ENCODE results near the gene MYOCOS. TPM values are rescaled to one million over a fixed set of nuclear protein-coding genes. Genes with fewer than 3 reads are reported as not detected.

MYOCOS gene
- total RNA-seq, 3 donors from 2014 or later, result not detected

DNA sequence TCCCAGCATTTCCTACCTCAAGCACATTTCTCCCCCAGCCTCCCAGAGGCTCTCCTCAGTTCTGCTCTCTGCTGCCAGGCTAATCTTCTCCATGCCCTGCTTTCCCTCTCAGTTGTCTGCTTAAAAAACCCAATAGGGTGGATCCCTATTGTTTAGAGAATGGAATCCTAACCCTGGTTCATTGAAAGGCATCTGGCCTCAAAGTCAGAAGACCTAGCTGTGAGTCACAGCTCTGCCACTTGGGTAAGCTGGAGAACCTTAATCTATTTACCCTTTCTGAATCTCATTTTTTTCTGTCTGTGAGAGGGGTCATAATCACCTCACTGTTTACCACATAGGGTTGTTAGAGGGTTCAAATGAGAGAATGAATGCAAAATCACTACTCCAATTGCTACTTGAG is 42.9 kb downstream of the MYOCOS start:
- no peak for DNase-seq (ENCODE audit: low spot score in 2 of 2)
- intact Hi-C loops (cut with DNase I; ENCODE audit: low total_unique reads), result no loop called here

DNA sequence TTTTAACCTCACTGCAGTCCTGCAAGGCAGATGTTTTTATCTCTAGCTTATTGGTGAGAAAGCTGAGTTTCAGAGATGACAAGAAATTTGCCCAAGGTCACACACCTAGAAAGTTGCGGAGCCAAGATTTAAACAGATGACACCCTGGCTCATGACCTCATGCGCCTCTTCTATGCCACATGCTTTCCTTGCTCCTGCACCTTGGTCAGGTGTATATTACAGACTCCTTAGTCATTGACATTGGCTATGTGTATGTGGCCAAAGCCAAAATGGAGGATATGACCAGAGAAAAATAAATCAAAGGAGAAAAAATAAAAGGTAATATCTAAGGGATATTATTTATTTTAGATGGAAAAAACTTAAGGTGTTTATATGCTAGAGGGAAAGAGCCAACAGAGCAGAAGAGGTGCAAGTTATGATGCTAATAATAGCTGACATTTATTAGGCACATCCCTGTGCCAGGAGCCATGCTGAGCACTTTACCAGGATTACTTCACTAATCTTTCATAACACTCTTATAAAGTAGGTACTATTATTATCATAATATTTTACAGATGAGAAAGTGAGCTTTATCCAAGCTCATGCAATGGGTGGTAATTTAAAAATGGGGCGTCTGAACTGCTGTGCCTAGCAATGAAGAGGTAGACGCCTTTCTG is 44.2 kb downstream of the MYOCOS start:
- no peaks in the 10 kb centered on the region for H3K9me3 ChIP-seq
- TF ChIP-seq, protein P1, sequence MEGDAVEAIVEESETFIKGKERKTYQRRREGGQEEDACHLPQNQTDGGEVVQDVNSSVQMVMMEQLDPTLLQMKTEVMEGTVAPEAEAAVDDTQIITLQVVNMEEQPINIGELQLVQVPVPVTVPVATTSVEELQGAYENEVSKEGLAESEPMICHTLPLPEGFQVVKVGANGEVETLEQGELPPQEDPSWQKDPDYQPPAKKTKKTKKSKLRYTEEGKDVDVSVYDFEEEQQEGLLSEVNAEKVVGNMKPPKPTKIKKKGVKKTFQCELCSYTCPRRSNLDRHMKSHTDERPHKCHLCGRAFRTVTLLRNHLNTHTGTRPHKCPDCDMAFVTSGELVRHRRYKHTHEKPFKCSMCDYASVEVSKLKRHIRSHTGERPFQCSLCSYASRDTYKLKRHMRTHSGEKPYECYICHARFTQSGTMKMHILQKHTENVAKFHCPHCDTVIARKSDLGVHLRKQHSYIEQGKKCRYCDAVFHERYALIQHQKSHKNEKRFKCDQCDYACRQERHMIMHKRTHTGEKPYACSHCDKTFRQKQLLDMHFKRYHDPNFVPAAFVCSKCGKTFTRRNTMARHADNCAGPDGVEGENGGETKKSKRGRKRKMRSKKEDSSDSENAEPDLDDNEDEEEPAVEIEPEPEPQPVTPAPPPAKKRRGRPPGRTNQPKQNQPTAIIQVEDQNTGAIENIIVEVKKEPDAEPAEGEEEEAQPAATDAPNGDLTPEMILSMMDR (IDR thresholded peaks at IDR 0.05), result no peak
- TF ChIP-seq POLR2AphosphoS5 (IDR thresholded peaks at IDR 0.05) (no peak), POLR2A (IDR thresholded peaks at IDR 0.05) (no peak)
- H3K4me3 ChIP-seq, result no peak overlapping the region
- no peaks in the 10 kb centered on the region for H3K4me1 ChIP-seq
- no peak for DNase-seq (ENCODE audit: low spot score in 2 of 2)
- no peaks in the 10 kb centered on the region for H3K36me3 ChIP-seq
- no peaks in the 10 kb centered on the region for H3K27me3 ChIP-seq
- intact Hi-C loops (cut with DNase I; ENCODE audit: low total_unique reads), result no loop called here
- no peak overlapping the region for H3K27ac ChIP-seq

More for the DNA sequence above, 42.9 kb downstream of the MYOCOS start:
- no peaks in the 10 kb centered on the region for H3K4me1 ChIP-seq
- H3K36me3 ChIP-seq, result no peaks in the 10 kb centered on the region
- H3K27ac ChIP-seq, result no peak overlapping the region
- H3K27me3 ChIP-seq, result no peaks in the 10 kb centered on the region
- no peaks in the 10 kb centered on the region for H3K9me3 ChIP-seq
- TF ChIP-seq, protein P1 (IDR thresholded peaks at IDR 0.05), result no peak
- TF ChIP-seq POLR2A (IDR thresholded peaks at IDR 0.05) (no peak), POLR2AphosphoS5 (IDR thresholded peaks at IDR 0.05) (no peak)
- H3K4me3 ChIP-seq, result no peak overlapping the region

DNA sequence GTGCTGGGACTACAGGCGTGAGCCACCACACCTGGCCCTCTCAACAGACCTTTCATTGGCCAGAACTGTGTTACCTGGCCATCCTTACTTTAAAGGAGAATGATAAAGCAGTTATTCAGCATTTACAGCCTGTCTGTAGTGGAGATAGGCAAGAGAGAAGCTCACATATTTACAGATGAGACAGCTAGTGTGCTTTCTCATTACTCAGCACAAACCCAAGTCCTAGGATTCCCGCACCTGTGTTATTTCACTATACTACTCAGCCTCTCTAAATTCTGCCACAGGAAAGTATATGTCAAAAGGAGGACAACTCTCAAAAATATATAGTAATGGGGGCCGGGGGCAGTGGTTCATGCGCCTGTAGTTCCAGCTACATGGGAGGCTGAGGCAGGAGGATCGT is 46.3 kb downstream of the MYOCOS start:
- Histone ChIP-seq H3K9me3 (no peaks in the 10 kb centered on the region), H3K4me1 (no peaks in the 10 kb centered on the region), H3K36me3 (no peaks in the 10 kb centered on the region), H3K4me3 (no peak overlapping the region), H3K27ac (no peak overlapping the region), H3K27me3 (no peaks in the 10 kb centered on the region)
- no peak for DNase-seq (ENCODE audit: low spot score in 2 of 2)
- intact Hi-C loops (cut with DNase I; ENCODE audit: low total_unique reads), result no loop called here
- TF ChIP-seq POLR2AphosphoS5 (IDR thresholded peaks at IDR 0.05), result no peak
- TF ChIP-seq POLR2A (IDR thresholded peaks at IDR 0.05), result no peak

DNA sequence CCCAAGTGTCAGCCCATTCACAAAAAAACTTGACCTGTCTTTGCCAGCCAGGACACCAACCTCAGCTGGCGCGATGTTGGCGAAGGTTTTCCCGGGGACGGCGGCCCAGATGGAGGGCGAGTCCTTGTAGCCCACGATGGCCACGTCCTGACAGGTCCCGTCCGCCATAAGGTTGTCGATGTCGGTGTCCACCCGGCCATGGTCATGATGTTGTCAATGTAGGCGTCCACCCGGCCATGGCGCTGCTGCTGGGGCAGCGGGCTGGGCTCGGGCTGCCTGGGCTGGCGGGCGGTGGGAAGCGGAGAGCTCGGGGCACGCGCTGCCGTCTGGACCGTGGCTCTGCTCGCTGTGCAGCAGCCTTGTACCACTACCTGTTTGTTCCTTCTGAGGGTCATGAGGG is 48.7 kb downstream of the MYOCOS start:
- no peak for DNase-seq (ENCODE audit: low spot score in 2 of 2)
- intact Hi-C loops (cut with DNase I; ENCODE audit: low total_unique reads), result no loop called here
- H3K27me3 ChIP-seq, result no peaks in the 10 kb centered on the region
- no peak overlapping the region for H3K4me3 ChIP-seq
- H3K27ac ChIP-seq, result no peak overlapping the region
- no peaks in the 10 kb centered on the region for H3K36me3 ChIP-seq
- H3K9me3 ChIP-seq, result no peaks in the 10 kb centered on the region
- no peak for TF ChIP-seq POLR2A (IDR thresholded peaks at IDR 0.05)
- no peak for TF ChIP-seq POLR2AphosphoS5 (IDR thresholded peaks at IDR 0.05)
- TF ChIP-seq, protein P1 (IDR thresholded peaks at IDR 0.05), result no peak
- H3K4me1 ChIP-seq, result peaks cover 0 to 3% of the 10 kb centered on the region in 2 donors

DNA sequence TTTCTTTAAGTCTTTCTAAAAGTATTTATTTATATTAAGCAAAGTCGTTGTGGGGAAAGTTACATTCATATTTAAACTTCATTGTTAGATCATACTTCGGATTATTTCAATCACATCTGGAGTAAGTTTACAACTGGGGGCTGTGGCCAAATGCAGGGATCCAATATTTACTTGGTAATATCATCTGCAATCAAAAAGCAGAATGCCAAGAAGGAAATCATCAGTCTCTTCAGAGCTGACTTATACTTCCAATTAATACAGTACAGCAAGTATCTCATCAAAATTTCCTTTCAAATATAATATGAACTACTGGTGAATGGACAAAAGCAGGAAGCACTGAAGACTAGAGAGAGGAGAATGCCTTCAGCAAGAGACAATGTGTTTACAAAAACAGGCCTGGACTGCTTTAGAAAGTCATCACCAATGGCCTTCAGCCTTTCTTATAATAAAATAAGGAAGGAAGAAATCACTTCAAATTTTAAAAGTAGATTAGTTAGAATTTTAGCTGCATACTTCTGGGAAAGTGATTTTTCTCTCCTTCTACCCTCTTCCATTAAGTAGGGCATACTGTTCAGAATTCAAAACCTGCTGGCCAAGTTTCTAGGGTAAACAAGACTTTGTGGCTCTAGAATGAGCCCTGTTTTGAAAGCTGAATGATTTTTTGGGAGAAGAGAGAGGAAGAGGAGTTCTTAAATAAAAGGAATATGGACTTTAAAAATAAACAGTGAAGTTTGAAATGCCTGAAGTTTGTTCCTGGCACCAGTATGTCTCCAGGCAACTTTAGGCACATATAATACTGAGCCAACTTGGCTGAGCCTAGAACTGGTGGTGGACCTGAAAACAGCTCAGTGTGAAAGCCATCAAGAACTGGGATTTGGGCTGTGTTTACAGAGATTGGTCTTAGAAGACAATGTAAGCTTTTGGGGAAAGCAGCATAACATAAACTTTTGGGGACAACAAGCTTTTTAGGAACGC is 52.7 kb downstream of the MYOCOS start:
- peak overlapping the region; percentile 62 to 80 for H3K27ac ChIP-seq
- H3K27me3 ChIP-seq, result no peaks in the 10 kb centered on the region
- no peaks in the 10 kb centered on the region for H3K9me3 ChIP-seq
- TF ChIP-seq POLR2A (IDR thresholded peaks at IDR 0.05) (no peak), POLR2AphosphoS5 (IDR thresholded peaks at IDR 0.05) (no peak)
- no peak overlapping the region for H3K4me3 ChIP-seq
- DNase-seq (ENCODE audit: low spot score in 2 of 2), result no peak
- intact Hi-C loops (cut with DNase I; ENCODE audit: low total_unique reads), result no loop called here
- no peaks in the 10 kb centered on the region for H3K36me3 ChIP-seq
- peaks cover 0 to 3% of the 10 kb centered on the region in 2 donors for H3K4me1 ChIP-seq

Other genes starting within 250 kb of the MYOCOS start
- gene PRRC2C, start 136.7 kb upstream of the MYOCOS start, total RNA-seq, result 100 to 1,000 TPM in 1 of 3 donors, 10 to 100 TPM in 2; 91.1 to 126 (median 96.0) TPM
- gene MYOC, start 30.4 kb downstream of the MYOCOS start, total RNA-seq, result 10 to 100 TPM in 1 of 3 donors, 1 to 10 TPM in 2; 2.0 to 18.7 (median 4.9) TPM
- gene VAMP4, start 119.8 kb downstream of the MYOCOS start, total RNA-seq, result 10 to 100 TPM; 10.5 to 16.3 (median 14.0) TPM
- gene METTL13, start 159.4 kb downstream of the MYOCOS start, total RNA-seq, result 10 to 100 TPM; 23.2 to 28.4 (median 27.5) TPM
- gene DNM3, start 219.3 kb downstream of the MYOCOS start, total RNA-seq, result 1 to 10 TPM; 5.1 to 7.5 (median 6.6) TPM